Jurkat, Clone E6-1 (cell line): ENCODE results near the gene SHISA4. TPM values are rescaled to one million over a fixed set of nuclear protein-coding genes. Genes with fewer than 3 reads are reported as not detected.
"Not testable (repeated sequence)": the region's sequence is repeated elsewhere in the genome, so short reads cannot be mapped to it uniquely, and the experiment has no call there.

Experiments
- DNase-seq: peaks from one replicate; pipeline ENCODE4 v3.0.0-alpha.2; 2011; ENCODE audit warnings: low read depth, low spot score
- H3K4me3 ChIP-seq: 2 replicates; pipeline ENCODE4 v1.5.1; 2011; ENCODE audit warnings: mild to moderate bottlenecking, low read length, control low read depth, moderate library complexity
- polyA plus RNA-seq: library from polyadenylated mRNA; unstranded; fragments of >200 nt; gene quantifications from one replicate; pipeline ENCODE4 v1.2.1, GENCODE V29; 2012; ENCODE audit warnings: missing spikeins; ENCODE audit not compliant: insufficient read length, insufficient read depth

SHISA4 gene, protein sequence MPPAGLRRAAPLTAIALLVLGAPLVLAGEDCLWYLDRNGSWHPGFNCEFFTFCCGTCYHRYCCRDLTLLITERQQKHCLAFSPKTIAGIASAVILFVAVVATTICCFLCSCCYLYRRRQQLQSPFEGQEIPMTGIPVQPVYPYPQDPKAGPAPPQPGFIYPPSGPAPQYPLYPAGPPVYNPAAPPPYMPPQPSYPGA
- polyA plus RNA-seq = not detected

DNA sequence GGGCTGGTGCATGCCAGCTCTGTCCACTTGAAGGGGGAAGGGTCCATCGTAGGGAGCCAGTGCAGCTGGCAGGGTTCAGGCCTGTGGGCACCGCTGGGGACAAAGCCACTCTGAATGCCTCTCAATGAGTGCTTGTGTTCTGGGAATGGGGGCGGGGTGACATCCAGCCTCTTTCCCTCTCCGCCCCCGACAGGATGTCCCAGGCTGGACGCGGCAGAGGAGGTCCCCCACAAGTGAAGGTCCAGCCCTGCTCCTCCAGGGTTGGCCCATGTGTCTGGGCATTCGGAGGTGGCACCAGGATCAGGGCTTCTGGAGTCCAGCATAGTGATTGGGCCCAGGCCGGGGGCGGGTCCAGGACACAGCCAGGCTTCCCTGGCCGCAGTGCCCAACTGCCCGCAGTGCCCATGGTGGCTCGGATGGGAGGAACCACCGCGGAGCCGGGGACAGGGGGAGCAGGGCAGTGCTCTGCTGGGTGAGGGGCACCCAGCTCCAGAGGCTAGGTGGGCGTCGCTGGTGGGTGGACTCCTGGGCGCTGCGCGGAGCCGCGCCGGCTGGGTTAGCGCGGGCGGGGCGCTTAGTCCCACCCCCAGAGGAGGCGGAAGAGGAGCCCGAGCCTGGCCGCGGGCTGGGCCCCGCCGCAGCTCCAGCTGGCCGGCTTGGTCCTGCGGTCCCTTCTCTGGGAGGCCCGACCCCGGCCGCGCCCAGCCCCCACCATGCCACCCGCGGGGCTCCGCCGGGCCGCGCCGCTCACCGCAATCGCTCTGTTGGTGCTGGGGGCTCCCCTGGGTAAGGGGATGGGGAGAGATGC is at the start of gene SHISA4:
Gene SHISA4, plus strand, starts transcription at position 617 of the 808 bp plus-strand sequence. Its CDS starts 97 bp downstream, at position 714.
- no peak for DNase-seq
- H3K4me3 ChIP-seq = no peak within 1 kb of the TSS

DNA sequence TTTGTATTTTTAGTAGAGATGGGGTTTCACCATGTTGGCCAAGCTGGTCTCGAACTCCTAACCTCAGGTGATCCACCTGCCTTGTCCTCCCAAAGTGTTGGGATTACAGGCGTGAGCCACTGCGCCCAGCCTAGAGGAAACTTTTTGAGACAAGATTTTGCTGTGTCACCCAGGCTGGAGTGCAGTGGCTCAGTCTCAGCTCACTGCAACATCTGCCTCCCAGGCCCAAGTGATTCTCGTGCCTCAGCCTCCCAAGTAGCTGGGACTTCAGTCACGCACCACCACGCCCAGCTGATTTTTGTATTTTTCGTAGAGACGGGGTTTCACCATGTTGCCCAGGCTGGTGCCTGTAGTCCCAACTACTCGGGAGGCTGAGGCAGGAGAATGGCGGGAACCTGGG is 49.6 kb upstream of the SHISA4 start:
- H3K4me3 ChIP-seq, DNase-seq: not testable (repeated sequence)

DNA sequence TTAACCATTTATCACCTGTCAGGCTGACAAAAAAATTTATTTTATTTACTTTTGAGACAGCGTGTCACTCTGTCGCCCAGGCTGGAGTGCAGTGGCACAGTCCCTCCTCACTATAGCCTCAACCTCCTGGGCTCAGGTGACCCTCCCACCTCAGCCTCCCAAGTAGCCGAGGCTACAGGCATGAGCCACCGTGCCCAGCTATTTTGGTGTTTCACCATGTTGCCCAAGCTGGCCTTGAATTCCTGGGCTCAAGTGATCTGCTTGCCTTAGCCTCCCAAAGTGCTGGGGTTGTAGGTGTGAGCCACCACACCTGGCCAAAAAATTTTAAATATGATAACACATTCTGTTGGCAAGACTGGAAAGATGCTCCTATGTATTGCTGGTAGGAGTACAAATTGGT is 48.6 kb upstream of the SHISA4 start:
- H3K4me3 ChIP-seq = no peak overlapping the region
- no peak for DNase-seq

DNA sequence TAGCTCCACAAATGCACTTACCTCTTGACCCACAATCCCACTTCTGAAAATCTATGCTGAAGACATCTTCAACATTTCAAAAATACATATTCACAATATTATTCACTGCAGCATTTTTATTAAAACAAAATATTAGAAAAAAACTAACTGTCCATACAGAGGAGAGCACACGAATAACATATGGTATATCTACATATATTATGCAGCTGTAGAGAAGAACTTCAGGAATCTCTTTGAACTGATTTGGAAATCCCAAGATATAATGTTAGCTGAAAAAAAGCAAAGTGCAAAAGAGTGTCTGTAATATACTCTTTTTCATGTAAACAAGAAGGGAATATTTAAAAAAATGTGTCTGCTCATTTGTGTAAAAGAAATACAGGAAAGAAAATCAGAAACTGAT is 48.2 kb upstream of the SHISA4 start:
- H3K4me3 ChIP-seq = no peak overlapping the region
- no peak for DNase-seq

DNA sequence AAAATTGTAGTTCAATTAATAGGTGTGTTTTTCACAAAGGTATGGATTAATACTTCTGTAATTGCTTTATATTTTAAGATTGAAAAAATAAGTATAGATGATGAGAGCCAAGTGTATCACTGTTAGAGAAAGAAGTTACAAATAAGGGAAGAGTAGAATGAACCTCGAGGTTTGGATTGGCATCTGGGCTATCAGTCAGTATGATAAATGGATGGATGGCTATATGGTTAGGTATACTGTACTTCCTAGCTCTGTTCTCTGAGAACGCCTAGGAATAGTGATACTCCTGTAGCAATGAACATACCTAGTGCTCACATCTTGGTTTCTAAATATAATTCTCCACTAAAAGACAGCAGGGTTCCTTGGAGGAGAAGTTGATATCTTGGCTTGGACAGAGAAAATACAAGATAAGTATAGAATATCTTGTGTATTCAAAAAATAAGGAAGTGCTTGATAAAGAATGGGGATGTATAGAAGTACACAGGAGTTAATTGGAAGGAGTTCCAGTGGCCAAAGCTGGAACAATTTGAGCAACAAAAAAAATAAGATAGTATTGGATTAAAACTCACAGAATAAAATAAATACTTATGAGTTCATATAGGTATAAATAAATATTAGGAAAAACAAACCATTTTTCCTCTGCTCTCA is 47.3 kb upstream of the SHISA4 start:
- no peak overlapping the region for H3K4me3 ChIP-seq
- no peak for DNase-seq

DNA sequence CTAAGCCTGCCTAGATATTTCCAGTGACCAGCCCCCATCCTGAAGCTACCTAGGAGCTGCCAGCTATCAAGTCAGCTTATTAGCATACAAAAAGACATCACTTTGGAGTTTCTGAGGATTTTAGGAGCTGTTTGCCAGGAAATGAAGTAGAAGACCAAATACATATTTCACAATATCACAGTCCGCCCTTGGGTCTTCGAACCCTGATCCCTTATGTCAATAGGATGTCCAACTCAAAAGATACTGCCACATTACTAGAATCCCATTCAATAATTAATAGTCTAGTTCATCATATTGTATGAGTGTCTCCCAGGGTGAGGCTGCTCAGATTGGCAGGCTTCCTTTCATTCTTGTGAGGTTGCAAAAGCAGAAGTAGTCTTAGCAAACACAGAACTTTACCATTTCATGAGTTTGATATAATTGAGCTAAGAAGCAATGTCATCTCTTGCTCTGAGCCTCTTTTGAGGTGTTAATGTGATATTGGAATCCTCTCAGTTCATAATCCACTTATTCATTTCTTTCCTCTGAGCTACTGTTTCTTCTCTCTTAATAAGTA is 46.1 kb upstream of the SHISA4 start:
- H3K4me3 ChIP-seq = no peak overlapping the region
- no peak for DNase-seq

DNA sequence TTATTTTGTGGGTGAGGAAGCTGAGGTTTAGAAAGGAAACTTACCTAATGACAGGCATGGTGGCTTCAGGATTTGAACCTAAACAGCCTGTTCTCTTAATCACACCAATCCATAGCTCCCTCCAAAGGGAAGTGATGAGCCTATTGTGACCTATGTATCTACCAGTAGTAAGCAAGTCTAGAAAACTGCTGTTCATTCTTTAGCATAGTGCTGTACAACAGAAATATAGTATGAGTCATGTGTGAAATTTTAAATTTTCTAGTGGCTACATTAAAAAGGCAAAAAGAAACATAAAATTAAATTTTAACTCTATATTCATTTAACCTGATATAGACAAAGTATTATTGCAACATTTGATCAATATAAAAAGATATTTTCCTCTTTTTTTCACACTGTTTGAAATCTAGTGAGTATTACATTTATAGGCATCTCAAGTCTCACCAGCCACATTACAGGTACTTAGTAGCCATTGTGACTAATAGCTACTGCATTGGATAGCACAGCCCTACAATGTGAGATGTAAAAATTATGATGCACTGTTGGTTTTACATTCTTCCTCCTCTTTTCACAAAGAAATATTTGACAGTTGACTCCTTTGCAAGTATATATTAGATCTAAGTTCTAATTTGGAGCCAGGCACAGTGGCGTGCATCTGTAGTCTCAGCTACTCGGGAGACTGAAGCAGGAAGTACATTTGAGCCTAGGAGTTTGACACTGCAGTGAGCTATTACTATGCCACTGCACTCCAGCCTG is 43.2 kb upstream of the SHISA4 start:
- no peak for DNase-seq
- no peak overlapping the region for H3K4me3 ChIP-seq

DNA sequence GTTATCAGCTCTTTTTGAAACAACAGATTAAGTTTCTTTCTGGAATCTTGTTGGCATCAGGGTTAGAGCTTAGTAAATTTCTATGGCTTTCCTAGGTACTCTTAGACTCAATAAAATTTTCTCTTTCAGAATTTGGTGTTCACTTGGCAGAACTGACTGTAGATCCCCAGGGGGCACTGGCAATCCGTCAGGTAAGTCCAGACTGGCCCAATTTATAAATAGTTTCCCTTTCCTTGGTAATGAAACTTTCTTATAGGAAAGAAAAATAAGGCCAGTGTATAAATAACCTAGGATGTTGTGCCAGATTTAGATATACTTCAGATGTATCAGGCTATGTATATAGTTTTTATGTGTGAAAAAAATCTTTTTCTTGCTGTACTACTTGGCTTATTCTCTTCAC is 41.5 kb upstream of the SHISA4 start:
- no peak overlapping the region for H3K4me3 ChIP-seq
- no peak for DNase-seq

DNA sequence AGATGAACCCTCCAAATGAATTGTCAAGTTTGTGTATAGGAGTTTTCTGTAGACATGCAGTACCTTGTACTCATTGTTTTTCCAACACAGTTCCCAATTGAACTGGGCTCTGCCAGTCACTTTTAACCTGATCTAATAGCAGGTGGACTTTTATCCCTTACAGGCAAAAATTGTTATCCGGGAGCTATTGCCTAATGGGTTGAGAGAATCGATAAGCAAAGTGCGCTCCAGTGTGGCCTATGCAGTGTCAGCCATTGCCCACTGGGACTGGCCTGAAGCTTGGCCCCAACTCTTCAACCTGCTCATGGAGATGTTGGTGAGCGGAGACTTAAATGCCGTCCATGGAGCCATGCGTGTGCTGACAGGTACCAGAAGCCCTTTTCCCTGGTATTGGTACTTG is 40.5 kb upstream of the SHISA4 start:
- DNase-seq = no peak
- no peak overlapping the region for H3K4me3 ChIP-seq

DNA sequence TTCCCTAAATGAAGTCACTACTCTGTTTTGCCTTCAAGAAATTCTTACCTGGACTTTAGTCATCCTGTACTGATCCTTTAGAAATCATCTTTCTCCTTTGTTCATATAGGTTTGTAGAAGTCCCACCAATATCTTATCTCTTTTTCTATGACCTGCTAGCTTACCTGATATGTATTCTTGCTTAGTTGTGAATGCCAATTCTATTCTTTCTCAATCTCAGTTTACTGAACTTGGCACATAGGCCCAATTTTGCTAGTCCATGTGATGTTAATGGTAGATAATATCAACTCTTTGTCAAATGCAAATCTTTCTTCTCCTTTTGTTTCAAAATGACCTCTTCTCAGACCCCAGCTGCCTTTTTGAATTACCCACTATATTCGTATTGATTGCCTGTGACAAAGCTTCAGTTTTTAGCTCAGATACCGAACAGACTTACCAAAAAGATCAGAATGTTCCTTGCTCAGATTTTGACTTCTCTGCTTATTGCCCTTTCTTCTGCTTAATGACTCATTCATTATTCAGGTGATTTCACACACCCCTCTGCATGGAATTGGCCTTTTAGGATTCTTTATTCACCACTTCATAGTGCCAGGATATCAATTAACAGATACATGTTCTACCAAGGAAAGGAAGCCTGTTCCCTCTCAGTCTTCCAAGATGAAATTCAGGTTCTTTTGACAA is 39.2 kb upstream of the SHISA4 start:
- no peak for DNase-seq
- no peak overlapping the region for H3K4me3 ChIP-seq

DNA sequence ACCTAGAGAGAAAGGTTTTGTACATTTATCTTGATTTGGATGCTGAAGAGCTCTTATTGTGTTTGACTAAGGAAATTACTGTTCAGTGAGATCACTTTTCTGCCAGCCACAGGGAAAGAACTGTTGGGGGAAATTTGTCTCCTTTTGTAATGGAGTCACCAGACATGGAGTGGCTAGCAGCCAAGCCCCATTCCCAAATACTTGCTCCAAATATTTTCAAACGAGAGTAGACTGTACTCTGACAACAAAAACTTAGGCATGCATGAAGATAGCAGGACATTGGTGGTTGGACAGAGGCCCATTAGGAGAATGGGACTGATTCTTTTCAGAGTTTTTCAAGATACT is 38.7 kb upstream of the SHISA4 start:
- DNase-seq = no peak
- no peak overlapping the region for H3K4me3 ChIP-seq

DNA sequence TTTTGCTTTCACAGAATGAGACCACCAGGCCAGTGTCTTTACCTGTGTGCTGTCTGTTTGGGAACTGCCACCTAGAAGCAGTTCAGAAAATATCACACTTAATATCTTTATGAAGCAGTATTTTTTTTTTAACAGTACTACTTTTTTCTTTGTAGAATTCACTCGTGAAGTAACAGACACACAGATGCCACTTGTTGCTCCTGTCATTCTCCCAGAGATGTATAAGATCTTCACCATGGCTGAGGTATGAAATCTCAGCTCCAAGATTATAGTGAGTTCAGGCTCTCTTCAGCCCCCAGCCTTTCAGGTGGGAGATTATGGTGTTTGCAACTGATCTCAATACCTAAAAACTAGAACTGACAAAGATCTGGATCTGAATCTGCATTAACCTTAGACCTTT is 36.7 kb upstream of the SHISA4 start:
- H3K4me3 ChIP-seq = no peak overlapping the region
- no peak for DNase-seq

DNA sequence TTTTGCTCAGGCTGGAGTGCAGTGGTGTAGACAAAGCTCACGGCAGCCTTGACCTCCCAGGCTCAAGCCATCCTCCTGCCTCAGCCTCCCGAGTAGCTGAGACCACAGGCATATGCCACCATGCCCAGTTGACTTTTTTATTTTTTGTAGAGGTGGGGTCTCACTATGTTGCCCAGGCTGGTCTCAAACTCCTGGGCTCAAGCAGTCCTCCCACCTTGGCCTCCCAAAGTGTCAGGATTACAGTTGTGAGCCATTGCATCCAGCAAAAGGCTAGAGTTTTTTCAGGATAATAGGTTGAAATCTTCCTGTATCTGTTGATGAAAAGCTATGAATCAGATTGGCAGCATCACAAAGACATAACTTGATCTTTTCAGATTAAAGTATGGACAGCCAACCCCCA is 32.0 kb upstream of the SHISA4 start:
- DNase-seq, H3K4me3 ChIP-seq: not testable (repeated sequence)

DNA sequence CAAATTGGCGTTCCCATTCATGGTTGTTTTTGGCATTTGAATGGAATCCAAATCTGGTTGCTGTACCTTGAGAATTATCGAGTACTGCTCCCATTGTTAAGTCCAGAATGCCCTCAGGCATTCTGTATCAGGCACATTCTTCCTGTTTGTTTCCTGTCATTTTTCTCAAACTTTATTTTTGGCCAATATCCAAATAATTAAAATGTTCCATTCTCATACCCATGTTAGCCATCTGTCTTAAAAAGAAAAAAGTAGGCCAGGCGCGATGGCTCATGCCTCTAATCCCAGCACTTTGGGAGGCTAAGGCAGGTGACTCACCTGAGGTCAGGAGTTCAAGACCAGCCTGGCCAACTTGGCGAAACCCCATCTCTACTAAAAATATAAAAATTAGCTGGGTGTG is 29.3 kb upstream of the SHISA4 start:
- H3K4me3 ChIP-seq = no peak overlapping the region
- DNase-seq = no peak

DNA sequence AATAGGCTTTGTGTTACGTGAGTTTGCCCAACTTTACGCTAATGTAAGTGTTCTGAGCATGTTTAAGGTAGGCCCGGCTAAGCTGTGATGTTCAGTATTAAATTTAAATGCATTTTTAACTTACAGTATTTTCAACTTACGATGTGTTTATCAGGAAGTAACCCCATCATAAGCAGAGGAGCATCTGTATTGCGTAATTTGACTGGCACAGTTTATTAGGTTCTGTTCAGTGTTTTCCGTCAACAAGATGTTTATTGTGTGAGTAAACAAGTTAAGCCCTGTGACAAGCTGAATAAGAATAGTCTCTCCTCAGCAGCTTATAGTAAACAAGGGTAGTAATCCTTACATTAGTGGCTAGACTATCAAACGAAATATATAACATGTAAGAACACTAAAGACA is 27.2 kb upstream of the SHISA4 start:
- no peak overlapping the region for H3K4me3 ChIP-seq
- DNase-seq = no peak

DNA sequence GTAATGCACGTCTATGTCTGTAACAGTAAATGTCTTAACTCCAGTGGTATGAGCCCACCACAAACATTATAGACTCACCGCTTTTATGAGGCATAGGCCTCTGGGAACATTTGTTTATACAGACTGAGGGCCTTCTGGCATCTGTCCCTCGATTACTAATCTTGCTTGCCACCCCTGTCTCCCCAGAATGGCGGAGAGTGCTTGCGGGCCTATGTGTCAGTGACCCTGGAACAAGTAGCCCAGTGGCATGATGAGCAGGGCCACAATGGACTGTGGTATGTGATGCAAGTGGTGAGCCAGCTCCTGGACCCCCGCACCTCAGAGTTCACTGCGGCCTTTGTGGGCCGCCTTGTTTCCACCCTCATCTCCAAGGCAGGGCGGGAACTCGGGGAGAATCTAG is 18.3 kb upstream of the SHISA4 start:
- no peak overlapping the region for H3K4me3 ChIP-seq
- DNase-seq = no peak

DNA sequence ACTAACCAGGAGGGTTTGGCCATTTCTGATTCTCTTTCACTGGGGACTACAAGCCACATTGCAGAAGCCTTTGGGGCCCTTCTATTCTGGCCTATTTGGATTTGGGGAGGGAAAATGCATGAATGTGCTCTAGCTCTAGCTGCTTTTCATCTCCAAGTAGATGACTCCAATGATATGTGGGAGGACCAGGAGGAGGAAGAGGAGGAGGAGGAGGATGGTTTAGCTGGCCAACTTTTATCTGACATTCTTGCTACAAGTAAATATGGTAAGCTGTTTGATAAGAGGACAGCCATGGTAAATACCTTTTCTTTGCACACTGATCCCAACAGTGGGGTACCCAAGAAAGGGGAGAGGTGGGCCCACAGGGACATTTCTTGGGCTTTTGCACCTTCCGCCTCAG is 14.0 kb upstream of the SHISA4 start:
- no peak overlapping the region for H3K4me3 ChIP-seq
- no peak for DNase-seq

DNA sequence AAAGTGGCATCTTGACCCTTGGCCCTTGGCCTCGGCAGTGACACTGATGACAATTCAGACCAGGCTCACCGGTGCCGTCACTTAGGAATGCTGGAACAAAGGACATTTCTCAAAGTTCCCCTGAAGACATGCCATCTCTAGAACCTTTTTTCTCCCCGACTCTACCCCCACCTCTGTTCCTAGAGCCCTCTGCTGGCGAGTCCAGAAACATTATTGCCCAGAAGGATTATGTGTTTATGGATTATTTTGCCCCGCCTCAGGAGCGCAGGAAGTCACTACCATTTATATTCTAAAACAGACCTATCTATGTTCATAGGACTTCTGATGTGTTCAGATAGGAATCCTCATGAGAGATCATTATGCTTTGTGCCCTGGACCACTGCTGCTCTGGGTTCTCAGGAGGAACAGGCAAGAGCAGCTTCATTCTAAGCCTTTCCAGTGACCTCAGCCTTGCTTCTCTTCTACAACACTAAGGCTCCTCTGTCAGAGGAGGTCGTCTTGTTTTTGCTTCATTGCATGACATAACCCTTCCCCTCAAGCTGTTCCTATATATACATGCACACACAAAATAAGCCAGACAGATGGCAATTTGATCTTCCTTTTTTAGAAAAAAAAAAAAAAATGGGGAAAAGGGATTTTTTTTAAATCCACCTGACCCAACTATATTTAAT is 12.4 kb upstream of the SHISA4 start:
- H3K4me3 ChIP-seq = no peak overlapping the region
- DNase-seq = no peak
